Erythroblast (primary cell): ENCODE measurements around the gene PIM3.

Source experiments
- GATA1 ChIP-seq: IDR thresholded peaks from 2 replicates; pipeline ENCODE4 v1.6.1; 2011; ENCODE audit warnings: low read depth, mild to moderate bottlenecking, control low read depth, low read length, moderate library complexity
- POLR2A ChIP-seq: IDR thresholded peaks from 2 replicates; pipeline ENCODE4 v1.6.1; 2011; ENCODE audit warnings: mild to moderate bottlenecking, low read length

- TF ChIP-seq POLR2A (no peak), GATA1 (no peak)
Observed at GRCh38 chr22:49918911-49919881, 41.4 kb upstream of the PIM3 start.
